Epithelial cell of esophagus (primary cell): Measurements from ENCODE around the gene TGM6.

Experiments
- DNase-seq: peaks from one replicate; pipeline ENCODE4 v3.0.0; 2010; ENCODE audit warnings: low read depth
- H3K4me3 ChIP-seq: 2 replicates; pipeline ENCODE4 v1.5.1; 2011; ENCODE audit warnings: mild to moderate bottlenecking, low read length, control low read depth
- CTCF ChIP-seq: IDR thresholded peaks from 2 replicates; pipeline ENCODE4 v1.5.1; 2011; ENCODE audit warnings: low read depth, mild to moderate bottlenecking, low read length, control low read depth, inconsistent platforms; ENCODE audit not compliant: insufficient read depth; ENCODE audit errors: missing control alignments

TGM6 gene

GRCh38 chr20:2380601-2381000 is at the start of gene TGM6:
Gene TGM6, plus strand, starts transcription at chr20:2380901. Its CDS starts 68 bp downstream, at chr20:2380969.
- no peak for TF ChIP-seq CTCF
- DNase-seq, result no peak
- no peak within 1 kb of the TSS for H3K4me3 ChIP-seq

- TF ChIP-seq CTCF, result no peak
- DNase-seq, result no peak
- H3K4me3 ChIP-seq, result no peak overlapping the region
Observed at GRCh38 chr20:2331106-2331505, 49.6 kb upstream of the TGM6 start.

DNA sequence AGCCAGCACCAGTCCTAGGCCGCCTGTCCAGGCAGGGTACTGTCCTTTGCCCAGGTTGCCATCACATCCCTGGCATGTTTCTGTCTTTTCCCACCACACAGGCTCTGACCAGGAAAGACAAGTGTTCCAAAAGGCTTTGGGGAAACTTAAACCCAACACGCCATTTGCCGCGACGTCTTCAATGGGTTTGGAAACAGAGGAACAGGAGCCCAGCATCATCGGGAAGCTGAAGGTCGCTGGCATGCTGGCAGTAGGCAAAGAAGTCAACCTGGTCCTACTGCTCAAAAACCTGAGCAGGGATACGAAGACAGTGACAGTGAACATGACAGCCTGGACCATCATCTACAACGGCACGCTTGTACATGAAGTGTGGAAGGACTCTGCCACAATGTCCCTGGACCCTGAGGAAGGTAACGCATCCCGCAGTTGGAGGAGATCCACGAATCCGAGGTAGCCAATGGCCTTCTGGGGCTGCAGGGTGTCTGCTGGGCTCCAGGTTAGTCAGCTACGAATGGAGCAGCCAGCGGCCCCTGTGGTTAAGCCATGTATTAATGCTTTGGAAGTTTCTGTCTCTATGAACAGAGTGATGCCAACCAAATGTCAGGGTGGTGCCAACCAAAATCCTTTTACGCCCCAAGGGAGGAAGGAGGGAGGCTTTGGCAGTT is 48.7 kb upstream of the TGM6 start:
- no peak overlapping the region for H3K4me3 ChIP-seq
- DNase-seq, result no peak
- TF ChIP-seq CTCF, result no peak

GRCh38 chr20:2332711-2333110 is 48.0 kb upstream of the TGM6 start:
- DNase-seq, result no peak
- H3K4me3 ChIP-seq, result no peak overlapping the region
- TF ChIP-seq CTCF, result no peak

DNA sequence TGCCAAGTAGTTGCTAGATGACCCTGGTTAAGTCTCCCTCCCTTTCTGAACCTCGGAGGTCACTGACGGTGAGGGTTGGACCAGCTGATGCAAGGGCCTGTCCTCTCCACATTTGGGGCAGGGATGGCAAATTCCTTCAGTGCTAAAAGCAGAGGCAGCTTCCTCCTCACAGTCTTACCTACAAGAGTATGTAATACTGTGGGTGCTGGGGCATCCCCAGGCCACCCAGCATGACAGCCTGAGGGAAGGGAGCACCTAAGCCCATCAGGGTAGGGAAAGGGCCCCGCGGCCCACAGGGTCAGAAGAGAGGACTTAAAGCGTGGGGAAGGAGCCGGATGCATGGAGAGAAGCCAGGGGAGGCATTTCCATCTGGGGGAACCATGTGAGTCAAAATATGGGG is 46.9 kb upstream of the TGM6 start:
- DNase-seq, result no peak
- H3K4me3 ChIP-seq, result no peak overlapping the region
- no peak for TF ChIP-seq CTCF

DNA sequence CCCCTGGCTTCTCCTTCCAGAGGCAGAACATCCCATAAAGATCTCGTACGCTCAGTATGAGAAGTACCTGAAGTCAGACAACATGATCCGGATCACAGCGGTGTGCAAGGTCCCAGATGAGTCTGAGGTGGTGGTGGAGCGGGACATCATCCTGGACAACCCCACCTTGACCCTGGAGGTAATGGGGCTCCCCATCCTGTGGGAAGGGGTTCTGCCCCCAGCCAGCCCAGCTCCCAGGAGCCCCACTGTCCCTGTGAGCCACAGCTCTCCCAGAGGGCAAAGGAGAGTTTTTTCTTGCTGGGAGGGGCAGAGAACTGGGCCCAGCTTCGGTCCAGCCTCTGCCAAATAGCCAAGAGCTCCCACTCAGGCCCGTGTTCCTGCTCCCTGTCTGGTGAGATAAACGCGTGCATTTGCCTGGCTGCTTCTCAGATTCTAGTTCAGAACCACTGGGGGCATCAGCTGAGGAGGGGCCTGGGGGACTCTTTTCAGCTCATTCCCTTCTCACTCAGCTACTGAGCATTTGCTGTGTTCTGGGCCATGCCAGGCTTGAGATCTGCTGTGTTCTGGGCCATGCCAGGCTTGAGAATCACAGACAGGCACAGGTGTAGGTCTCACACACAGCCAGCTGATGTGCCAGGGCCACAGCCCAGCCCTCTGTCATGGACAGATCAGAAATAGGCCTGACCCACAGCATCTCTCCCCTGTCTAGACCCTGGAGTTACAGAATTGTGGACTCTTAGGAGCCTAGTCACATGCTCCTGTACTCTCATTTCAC is 45.4 kb upstream of the TGM6 start:
- no peak for TF ChIP-seq CTCF
- DNase-seq, result no peak
- no peak overlapping the region for H3K4me3 ChIP-seq
